ENCODE data around the gene PIK3CG.
"Not testable (repeated sequence)": the region's sequence is repeated elsewhere in the genome, so short reads cannot be mapped to it uniquely, and the experiment has no call there.

PIK3CG gene

GRCh38 chr7:106952658-106953231 is 87.7 kb downstream of the PIK3CG start:
- TF ChIP-seq CTCF (IDR thresholded peaks at IDR 0.05; ENCODE audit: low read depth, low read length) = no peak
- no peak overlapping the region for H3K4me3 ChIP-seq (ENCODE audit: low read depth, low read length)

- no peak overlapping the region for H3K4me3 ChIP-seq (ENCODE audit: low read depth, low read length)
- TF ChIP-seq CTCF (IDR thresholded peaks at IDR 0.05; ENCODE audit: low read depth, low read length) = no peak
Observed at GRCh38 chr7:106954840-106955239, 89.8 kb downstream of the PIK3CG start.

- not testable (repeated sequence) for H3K4me3 ChIP-seq (ENCODE audit: low read depth, low read length)
Observed at GRCh38 chr7:106955857-106956256, 90.8 kb downstream of the PIK3CG start.
